Stimulated activated CD4-positive, alpha-beta T cell treated with anti-CD3 and anti-CD28 coated beads, Interleukin-2, amount 100 ng/mL, for 4 hours (primary cell): ENCODE measurements around the gene PFAS.

ENCODE experiments used
- DNase-seq: peaks from one replicate; pipeline ENCODE4 v3.0.0-alpha.2; 2020; ENCODE audit warnings: low read depth

PFAS gene

DNA sequence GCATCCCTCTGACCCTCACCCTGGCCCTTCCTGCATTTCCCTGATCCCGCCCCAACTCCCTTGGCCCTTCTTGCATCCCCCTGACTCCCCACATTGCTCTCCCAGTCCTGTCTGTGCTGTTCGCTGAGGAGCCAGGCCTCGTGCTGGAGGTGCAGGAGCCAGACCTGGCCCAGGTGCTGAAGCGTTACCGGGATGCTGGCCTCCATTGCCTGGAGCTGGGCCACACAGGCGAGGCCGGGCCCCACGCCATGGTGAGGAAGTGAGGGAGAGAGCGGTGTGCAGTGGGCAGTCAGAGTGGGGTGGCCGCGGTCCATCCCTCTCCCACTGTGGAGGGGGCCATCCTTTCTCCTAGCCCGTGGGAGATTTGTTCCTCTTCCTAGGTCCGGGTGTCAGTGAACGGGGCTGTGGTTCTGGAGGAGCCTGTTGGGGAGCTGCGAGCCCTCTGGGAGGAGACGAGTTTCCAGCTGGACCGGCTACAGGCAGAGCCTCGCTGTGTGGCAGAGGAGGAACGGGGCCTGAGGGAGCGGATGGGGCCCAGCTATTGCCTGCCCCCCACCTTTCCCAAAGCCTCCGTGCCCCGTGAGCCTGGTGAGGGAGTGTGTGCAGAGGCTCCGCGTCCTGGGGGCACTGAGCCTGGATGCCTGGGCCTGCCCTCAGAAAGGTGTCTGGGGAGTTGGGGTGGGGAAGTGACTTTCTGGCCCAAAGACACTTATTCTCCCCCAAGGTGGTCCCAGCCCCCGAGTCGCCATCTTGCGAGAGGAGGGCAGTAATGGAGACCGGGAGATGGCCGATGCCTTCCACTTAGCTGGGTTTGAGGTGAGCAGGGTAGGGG, 17.8 kb downstream of the PFAS start:
- DNase-seq = no peak

DNA sequence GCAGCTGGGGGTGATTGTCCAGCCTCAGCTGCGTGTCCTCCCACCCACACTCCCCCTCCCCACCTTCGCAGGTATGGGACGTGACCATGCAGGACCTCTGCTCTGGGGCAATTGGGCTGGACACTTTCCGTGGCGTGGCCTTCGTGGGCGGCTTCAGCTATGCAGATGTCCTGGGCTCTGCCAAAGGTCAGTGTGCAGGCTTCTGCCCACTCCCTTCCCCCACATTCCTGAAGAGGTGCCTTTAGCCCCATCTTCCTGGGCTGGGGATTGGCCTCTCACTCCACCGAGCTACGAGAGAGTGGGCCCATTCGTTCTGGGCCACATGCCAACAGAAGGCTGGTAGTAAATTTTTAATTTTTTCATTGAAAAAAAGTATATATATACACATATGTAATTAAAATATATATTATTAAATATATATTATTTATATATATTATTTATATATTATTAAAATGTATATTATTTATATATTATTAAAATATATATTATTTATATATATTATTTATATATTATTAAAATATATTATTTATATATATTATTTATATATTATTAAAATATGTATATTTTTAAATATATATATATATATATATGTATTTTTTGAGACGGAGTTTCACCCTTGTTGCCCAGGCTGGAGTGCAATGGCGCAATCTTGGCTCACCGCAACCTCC, 18.5 kb downstream of the PFAS start:
- no peak for DNase-seq

DNA sequence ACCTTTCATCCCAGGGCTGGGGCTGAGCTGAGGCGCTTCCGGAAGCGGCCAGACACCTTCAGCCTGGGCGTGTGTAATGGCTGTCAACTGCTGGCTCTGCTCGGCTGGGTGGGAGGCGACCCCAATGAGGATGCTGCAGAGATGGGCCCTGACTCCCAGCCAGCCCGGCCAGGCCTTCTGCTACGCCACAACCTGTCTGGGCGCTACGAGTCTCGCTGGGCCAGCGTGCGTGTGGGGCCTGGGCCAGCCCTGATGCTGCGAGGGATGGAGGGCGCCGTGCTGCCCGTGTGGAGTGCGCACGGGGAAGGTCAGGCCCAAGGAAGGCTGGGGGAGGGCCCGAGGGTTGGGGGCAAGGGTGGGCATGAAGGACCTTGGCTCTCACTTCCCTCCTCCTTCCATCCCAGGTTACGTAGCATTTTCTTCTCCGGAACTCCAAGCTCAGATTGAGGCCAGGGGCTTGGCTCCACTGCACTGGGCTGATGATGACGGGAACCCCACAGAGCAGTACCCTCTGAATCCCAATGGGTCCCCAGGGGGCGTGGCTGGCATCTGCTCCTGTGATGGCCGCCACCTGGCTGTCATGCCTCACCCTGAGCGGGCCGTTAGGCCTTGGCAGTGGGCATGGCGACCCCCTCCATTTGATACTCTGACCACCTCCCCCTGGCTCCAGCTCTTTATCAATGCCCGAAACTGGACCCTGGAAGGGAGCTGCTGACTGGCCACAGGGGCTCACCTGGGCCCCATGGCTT, 19.6 kb downstream of the PFAS start:
- DNase-seq = no peak

DNA sequence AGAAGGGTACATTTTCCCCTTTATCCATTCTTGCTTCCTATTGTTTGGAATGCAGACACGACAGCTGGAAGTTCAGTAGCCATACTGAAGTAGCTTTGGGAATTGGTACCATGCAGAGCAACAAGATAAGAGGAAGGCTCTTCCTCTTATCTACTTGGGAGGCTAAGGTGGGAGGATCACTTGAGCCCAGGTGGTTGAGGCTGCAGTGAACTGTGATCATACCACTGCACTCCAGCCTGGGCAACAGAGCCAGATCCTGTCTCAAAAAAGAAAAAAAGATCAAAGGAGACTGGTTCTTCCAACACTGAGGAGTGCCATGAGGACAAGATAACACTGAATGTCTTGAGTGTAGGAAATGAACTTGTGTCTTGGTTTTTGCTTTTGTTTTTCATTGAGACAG, 23.3 kb downstream of the PFAS start:
- DNase-seq = no peak

DNA sequence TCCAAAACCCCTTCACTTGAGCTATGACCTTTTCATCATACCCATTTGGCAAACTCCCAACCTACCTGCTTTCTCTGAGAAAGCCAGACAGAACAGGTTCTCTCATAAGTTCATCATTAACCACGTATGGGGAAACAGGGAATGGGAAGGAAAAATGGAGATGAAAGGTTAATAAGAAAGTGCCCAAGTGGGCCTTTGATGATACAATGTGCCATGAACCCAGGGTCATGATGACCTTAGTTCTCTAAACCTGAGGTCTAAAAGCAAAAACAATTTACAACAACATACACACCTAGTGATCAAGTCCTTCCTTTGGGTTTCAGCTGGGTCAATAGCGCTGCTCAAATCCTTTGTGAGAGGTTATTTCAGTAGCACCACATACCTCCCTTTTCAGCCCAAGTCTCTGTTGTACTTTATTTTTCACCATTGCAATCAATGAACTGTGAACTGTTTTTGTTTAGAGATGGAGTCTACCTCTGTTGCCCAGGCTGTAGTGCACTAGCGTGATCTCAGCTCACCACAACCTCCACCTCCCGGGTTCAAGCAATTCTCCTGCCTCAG, 24.9 kb downstream of the PFAS start:
- no peak for DNase-seq

GRCh38 chr17:8274816-8275215, 25.7 kb downstream of the PFAS start:
- no peak for DNase-seq

DNA sequence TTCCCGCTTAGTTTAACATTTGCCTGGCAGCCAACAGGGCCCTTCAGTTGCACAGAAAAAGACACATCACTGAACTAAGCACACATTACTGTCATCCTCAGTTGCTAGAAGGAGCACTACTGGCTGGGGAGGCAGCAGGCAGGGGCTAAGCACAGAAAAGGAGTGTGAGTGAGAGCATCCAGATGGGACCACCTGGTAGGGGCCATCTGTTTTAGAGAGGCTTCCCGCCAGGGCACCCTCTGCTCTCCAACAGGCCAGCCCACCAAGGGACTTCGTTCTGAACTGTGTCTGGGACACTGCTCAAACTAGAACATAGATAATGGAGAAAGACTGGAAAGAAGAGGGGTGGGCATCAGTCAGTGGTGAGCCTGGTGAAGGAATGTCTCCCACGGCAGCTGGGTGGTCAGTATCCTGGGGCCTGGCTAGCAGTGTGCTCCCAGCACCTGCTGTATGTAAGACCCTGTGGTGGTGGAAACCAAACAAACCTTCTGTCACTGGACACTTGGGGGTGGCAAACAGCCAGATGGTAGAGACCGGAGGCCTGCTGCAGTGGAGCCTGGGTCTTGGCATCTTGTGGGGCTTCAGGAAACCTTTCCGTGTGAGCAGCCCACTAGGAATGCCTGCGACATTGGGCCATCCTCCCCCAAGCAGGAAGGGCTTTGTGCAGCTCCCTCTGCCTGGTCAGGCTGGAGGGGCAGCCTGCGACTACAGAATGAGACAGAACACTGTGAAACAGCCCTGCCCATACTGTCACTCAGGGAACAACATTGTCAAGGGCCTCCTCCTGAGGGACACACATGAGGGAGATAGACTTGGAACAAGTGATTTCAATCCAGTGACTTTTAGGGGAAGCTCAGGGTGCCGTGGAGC, 26.6 kb downstream of the PFAS start:
- no peak for DNase-seq

DNA sequence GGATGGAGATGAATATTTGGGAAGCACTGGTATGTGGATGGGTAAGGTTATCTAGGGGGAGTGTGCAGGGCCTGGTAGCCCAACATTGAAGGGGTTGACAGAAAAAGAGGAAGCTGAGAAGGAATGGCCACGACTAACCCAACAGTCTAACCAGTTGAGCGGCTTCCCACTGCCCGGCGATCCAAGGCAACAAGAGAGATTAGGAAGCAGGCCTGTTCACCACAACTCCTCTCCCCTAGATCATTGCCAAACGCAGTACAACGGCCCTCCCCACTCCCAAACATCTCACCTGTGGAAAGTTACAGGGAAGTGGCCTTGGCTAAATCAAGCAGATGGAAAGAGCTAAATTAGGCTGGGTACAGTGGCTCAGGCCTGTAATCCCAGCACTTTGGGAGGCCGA, 28.2 kb downstream of the PFAS start:
- no peak for DNase-seq

- no peak for DNase-seq
Observed at GRCh38 chr17:8282345-8282744, 33.3 kb downstream of the PFAS start.

DNA sequence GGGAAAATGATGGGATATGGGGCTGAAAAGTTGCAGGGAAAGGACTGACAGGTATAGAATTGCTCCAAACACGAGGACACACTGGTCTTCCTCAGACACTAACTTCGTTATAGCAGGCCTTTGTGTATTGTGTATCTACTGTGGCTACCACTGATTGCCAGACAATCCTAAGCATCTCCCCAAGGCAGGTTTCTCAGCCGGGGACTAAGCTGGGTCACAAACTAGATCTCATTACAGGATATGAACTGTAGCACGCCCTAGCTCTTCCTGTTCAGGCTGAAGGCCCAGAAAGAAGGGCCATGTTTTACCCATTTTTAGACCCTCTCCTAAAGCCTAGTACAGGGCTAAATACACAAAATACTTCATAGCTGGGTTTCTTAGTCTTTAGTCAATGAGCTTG, 34.3 kb downstream of the PFAS start:
- no peak for DNase-seq

DNA sequence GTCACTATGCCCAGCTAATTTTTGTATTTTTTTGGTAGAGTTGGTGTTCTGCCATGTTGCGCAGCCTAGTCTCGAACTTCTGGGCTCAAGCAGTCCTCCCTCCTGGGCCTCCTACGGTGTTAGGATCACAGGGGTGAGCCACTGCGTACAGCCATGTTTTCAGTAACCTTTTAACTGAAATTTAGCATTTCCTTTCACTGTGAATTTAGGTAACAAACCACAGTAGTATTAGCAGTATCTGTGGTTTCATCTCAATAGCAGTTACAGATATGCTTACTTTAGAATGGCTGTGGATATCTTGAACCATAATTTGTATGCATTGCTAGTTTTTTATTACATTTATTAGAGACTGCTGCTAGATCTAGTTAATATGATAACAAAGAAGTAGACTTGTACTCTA, 35.0 kb downstream of the PFAS start:
- DNase-seq = no peak

GRCh38 chr17:8285270-8286181, 36.4 kb downstream of the PFAS start:
- DNase-seq = no peak

DNA sequence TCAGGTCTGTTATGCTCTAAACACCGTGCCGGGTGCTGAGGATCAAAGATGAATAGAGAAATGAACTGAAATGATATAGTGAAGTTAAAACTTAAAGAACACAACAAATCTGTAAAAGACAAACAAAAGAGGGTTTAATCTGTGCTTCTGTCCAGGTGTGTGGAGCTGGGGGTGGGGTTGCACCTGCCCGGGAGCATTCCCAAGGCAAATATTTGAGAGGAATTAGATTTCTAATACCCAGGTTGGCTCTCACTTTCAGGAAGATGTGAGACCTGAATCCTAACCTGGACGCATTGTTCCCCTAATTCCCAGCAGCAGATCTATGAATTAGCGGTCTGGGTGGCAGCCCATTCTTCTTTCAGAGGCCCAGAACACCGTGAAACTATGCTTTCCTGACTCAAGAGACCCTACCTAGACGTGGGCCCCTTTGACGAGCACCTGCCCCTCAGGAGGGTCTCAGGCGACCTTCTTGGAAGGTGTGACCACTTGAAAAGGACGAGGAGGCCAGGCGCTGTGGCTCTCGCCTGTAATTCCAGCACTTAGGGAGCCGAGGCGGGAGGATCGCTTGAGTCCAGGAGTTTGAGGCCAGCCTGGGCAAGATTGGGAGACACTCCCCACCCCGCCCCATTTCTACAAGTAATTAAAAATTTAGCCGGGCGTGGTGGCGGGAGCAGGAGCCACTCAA, 38.7 kb downstream of the PFAS start:
- no peak for DNase-seq

GRCh38 chr17:8288336-8289102, 39.4 kb downstream of the PFAS start, which contains the start of gene RANGRF:
Gene RANGRF, plus strand, starts transcription at chr17:8288670. Its CDS starts 119 bp downstream, at chr17:8288789.
- DNase-seq = peak; percentile 67

DNA sequence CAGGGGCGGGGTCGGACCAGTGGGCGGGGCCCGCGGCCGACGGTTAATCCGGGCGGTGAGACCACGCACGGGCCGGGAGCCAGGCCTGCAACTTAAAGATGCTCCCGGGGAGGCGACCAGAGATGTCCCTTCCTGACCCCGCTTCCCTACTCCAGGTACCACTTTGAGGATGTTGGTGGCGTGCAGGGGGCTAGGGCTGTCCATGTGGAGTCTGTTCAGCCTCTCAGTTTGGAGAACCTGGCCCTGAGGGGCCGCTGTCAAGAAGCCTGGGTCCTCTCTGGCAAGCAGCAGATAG, 40.0 kb downstream of the PFAS start:
- no peak for DNase-seq

GRCh38 chr17:8290043-8290442, 41.0 kb downstream of the PFAS start:
- no peak for DNase-seq

DNA sequence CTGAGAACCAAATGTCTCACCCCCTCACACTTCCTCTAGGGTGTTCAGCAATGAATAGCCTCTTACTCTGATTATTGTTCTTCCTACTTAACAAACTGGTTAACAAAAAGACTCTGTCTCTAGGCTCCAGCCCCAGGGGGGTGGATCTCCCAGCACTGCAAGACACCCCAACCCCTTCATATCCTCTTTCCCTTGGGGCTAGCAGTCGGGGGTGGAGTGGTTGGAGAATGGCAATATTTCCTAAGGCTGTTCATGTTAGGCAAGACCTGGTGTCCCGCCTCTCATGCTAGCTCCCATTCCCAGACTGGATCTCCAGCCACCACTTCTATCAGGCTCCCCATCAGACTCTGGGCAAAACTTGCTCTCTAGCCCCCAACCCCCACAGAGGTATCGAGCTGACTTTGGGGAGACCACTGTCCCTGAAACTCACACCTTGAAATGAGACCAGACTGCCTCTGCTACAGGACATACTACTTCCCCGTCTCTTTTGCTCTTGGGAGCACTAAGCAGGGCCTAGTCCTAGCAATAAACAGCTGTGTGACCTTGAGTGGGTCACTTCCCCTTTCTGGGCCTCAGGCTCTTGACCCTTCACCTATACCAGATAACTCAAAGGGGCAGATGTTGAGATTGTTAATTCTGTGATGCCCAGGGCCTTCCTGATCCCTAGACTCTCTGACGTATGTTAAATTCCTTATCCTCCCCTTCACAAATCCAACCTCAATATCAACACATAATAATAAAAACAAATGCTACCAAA, 43.7 kb downstream of the PFAS start:
- DNase-seq = no peak

- no peak for DNase-seq
Observed at GRCh38 chr17:8294361-8294760, 45.3 kb downstream of the PFAS start.
